ENCODE measurements around the gene ABCA6.

Gene ABCA6

DNA sequence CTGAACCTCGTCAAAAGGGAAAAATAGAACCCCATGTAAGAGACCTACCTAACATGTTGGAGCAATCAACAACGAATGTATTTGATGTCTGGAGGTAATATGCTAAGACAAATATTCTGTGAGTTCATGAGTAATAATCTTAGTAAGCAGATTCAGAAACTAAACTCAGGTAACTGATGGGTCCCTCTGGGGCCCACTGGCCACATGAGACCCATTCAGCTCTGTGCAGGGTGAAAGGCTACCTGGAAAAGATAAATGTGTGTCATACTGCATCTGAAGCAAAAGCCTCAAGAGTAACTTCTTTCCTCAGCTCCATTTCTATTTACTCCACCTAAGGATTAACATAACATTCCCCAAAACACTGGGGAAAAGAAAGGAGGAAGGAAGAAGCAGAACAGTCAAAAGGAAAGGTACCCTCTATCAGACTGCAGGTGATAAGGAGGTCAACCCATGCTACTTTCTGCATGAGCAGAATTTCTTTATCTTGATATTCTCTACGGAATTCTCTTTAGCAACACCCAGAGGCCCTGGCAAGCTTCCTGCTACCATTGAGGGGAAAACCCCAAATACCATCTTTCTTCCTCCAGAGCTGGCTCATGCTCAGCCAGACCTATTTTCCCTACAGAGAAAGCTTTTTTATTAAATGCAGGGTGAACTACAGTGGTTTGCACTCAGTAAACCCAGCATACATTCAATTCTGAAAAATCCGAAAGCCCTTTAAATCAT, 37.7 kb upstream of the ABCA6 start:
- TF ChIP-seq SIN3A (IDR thresholded peaks at IDR 0.05; ENCODE audit: borderline replicate concordance, insufficient read depth, low read length) (no peak), FOXP2 (optimal IDR thresholded peaks at IDR 0.05; ENCODE audit: borderline replicate concordance, extremely low read depth, extremely low read length, insufficient read depth) (no peak), POLR2AphosphoS5 (IDR thresholded peaks at IDR 0.05; ENCODE audit: low read depth, low read length) (no peak), TAF1 (IDR thresholded peaks at IDR 0.05; ENCODE audit: borderline replicate concordance, insufficient read depth, low read length) (no peak)
- TF ChIP-seq, protein P1, sequence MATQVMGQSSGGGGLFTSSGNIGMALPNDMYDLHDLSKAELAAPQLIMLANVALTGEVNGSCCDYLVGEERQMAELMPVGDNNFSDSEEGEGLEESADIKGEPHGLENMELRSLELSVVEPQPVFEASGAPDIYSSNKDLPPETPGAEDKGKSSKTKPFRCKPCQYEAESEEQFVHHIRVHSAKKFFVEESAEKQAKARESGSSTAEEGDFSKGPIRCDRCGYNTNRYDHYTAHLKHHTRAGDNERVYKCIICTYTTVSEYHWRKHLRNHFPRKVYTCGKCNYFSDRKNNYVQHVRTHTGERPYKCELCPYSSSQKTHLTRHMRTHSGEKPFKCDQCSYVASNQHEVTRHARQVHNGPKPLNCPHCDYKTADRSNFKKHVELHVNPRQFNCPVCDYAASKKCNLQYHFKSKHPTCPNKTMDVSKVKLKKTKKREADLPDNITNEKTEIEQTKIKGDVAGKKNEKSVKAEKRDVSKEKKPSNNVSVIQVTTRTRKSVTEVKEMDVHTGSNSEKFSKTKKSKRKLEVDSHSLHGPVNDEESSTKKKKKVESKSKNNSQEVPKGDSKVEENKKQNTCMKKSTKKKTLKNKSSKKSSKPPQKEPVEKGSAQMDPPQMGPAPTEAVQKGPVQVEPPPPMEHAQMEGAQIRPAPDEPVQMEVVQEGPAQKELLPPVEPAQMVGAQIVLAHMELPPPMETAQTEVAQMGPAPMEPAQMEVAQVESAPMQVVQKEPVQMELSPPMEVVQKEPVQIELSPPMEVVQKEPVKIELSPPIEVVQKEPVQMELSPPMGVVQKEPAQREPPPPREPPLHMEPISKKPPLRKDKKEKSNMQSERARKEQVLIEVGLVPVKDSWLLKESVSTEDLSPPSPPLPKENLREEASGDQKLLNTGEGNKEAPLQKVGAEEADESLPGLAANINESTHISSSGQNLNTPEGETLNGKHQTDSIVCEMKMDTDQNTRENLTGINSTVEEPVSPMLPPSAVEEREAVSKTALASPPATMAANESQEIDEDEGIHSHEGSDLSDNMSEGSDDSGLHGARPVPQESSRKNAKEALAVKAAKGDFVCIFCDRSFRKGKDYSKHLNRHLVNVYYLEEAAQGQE (IDR thresholded peaks at IDR 0.05; ENCODE audit: insufficient read depth in 1 of 2, low read depth in 2 of 2, low read length in 2 of 2) = no peak

- TF ChIP-seq, protein P1 (IDR thresholded peaks at IDR 0.05; ENCODE audit: insufficient read depth in 1 of 2, low read depth in 2 of 2, low read length in 2 of 2) = no peak
- TF ChIP-seq POLR2AphosphoS5 (IDR thresholded peaks at IDR 0.05; ENCODE audit: low read depth, low read length) (no peak), TAF1 (IDR thresholded peaks at IDR 0.05; ENCODE audit: borderline replicate concordance, insufficient read depth, low read length) (no peak), SIN3A (IDR thresholded peaks at IDR 0.05; ENCODE audit: borderline replicate concordance, insufficient read depth, low read length) (no peak), FOXP2 (optimal IDR thresholded peaks at IDR 0.05; ENCODE audit: borderline replicate concordance, extremely low read depth, extremely low read length, insufficient read depth) (no peak)
Observed at GRCh38 chr17:69176457-69176795, 34.7 kb upstream of the ABCA6 start.

DNA sequence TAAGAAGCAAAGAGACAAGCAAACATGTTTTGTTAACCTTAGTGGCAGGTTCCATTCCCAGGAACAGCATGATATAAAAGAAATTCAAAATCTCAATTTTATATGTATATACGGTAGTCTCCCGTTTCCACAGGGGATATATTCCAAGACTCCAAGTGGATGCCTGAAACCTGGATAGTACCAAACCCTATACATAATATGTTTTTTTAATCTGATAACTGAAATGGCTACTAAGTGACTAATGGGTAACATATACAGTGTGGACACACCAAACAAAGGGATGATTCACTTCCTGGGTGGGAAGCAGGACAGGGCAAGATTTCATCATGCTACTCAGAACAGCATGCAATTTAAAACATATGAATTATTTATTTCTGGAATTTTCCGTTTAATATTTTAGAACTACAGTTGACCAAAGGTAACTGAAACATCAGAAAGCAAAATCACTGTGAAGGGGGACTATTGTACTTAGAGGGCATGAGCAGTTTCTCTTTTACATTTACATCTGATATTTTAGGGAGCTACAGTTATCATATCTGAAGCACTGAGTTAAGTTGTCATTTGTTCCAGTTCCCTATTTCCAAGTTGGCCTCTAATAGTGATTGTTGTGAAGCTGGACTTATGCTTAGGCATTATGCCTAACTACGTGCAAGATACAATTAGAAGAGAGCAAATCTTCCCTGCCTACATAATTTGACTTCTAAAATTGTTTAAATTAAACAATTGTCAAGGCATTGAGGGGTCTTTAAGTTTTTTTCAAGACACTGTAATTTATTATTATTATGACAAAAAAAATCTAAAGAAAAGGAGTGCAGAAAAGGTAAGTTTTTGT, 34.1 kb upstream of the ABCA6 start:
- TF ChIP-seq, protein P1 (IDR thresholded peaks at IDR 0.05; ENCODE audit: insufficient read depth in 1 of 2, low read depth in 2 of 2, low read length in 2 of 2) = 0 out of 4 replicates have a peak, but pooled peaks of 1 of the 2 experiments have one; percentile 54
- TF ChIP-seq POLR2AphosphoS5 (IDR thresholded peaks at IDR 0.05; ENCODE audit: low read depth, low read length) = no peak
- no peak for TF ChIP-seq FOXP2 (optimal IDR thresholded peaks at IDR 0.05; ENCODE audit: borderline replicate concordance, extremely low read depth, extremely low read length, insufficient read depth)
- TF ChIP-seq SIN3A (IDR thresholded peaks at IDR 0.05; ENCODE audit: borderline replicate concordance, insufficient read depth, low read length) = peak; percentile 59; the same call in 1 of the 2 replicates
- TF ChIP-seq TAF1 (IDR thresholded peaks at IDR 0.05; ENCODE audit: borderline replicate concordance, insufficient read depth, low read length) = no peak

DNA sequence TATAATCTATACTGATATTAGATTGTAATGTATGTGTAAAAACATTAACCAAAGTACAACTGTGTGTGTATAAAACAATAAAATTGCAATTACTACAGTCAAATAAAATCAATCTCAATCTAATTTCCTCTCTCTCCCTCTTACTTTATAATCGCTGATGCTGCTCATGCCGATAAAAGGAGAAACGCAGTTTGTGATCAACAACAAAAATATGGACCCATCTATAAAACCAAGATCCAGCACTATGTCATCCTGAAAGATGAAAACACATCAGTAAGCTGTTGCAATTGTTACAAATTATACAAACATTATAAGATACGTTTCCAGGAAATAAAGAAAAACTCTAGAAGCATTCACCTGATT, 33.5 kb upstream of the ABCA6 start:
- TF ChIP-seq SIN3A (IDR thresholded peaks at IDR 0.05; ENCODE audit: borderline replicate concordance, insufficient read depth, low read length) (no peak), POLR2AphosphoS5 (IDR thresholded peaks at IDR 0.05; ENCODE audit: low read depth, low read length) (no peak), FOXP2 (optimal IDR thresholded peaks at IDR 0.05; ENCODE audit: borderline replicate concordance, extremely low read depth, extremely low read length, insufficient read depth) (no peak), TAF1 (IDR thresholded peaks at IDR 0.05; ENCODE audit: borderline replicate concordance, insufficient read depth, low read length) (no peak)
- TF ChIP-seq, protein P1 (IDR thresholded peaks at IDR 0.05; ENCODE audit: insufficient read depth in 1 of 2, low read depth in 2 of 2, low read length in 2 of 2) = no peak

All from PFSK-1 (cell line).